GM18858 (cell line): ENCODE measurements around the gene MRPL27.
A peak's percentile ranks its signal among the peaks of the same experiment; 100 is the strongest.
"Not testable (repeated sequence)": the region's sequence is repeated elsewhere in the genome, so short reads cannot be mapped to it uniquely, and the experiment has no call there.

Source experiments
- ATAC-seq: cut with Tn5 transposase; IDR thresholded peaks from one replicate; pipeline ENCODE4 v1.9.1; 2021; ENCODE audit not compliant: unreplicated experiment

The MRPL27 gene

GRCh38 chr17:50347117-50347893 lies 25.7 kb downstream of the MRPL27 start:
- ATAC-seq = no peak

DNA sequence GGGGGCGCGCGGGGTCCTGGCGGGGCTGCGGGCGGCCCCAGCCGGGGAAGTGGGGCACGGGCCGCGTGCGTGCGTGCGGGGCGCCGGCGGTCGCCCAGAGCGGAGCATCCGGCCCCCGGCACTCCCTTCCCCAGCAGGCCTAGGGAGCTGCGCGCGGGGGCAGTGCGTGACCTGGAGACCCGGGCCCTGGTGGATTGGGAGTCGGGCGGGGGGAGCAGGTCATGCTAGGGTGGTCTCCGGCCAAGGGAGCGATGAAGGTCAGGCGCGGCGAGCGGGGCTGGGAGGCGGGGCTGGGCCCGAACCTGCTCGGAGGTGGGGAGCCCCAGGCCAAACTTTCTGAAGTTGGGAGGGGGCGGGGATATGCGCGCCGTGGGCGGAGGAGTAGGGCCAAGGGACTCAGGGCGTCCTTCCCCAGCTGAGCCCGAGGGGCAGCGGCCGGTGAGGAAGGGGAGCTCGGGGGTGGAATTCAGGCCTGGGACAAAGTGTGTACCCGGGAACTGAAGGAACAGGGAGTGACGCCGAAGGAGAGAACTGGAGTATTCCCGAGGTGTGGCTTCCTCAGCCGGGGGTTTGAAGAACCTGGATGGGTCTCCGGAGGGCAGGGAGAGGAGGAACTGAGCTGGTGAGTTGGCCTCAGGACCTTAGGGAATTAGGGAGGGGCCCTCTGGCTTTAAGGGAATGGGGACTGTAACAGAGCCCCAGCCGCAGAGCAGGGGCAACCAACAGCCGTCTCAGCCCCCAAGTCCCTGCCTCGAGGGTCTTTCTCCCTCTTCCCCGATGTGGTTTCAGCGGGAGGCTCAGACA lies 26.5 kb downstream of the MRPL27 start:
- peak; percentile 30 for ATAC-seq

DNA sequence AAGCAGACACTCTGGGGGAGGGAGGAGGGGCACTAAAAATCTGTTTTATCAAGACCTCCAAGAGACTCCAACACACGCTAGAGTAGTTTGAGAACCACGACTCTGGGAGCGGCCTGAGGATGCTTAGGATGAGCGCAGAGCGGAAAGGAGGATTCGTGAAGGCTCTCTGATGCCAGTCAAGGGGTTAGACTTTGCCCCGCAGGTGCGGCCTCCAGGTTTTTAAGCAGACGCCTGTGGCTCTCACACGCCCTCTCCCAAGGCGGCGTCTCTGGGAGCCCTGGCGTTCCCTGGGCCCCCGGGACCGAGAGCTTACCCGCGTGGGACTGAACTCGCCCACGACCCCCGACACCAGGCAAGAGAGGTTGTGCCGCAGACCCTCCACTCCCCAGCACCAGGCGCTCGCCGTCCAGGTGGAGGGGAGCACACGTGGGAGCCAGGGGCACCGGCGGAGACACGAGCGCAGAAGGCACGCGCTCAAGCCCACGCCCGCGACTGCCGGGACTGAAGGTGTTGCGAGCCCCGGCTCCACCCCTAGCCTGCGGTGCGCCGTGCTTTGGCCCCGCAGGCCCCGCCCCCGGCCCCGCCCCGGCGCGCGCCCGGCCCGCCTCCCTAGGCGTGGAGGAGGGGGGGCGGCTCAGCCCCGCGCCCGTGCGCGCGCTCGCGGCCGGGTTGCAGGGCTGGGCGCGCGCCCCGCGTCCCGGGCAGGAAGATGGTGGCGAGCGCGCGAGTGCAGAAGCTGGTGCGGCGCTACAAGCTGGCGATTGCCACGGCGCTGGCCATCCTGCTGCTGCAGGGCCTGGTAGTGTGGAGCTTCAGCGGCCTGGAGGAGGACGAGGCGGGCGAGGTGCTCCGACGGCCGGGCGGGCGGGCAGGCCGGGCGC lies 27.3 kb downstream of the MRPL27 start, which contains the start of gene XYLT2:
Gene XYLT2 (plus strand): TSS at position 695 of the 881 bp plus-strand sequence. CDS start 15 bp downstream, at position 710.
- ATAC-seq = peak; percentile 46

- ATAC-seq = no peak
These were observed 28.1 kb downstream of the MRPL27 start for GRCh38 chr17:50344731-50345365.

GRCh38 chr17:50339381-50339780 lies 33.6 kb downstream of the MRPL27 start:
- no peak for ATAC-seq

GRCh38 chr17:50338645-50339044 lies 34.3 kb downstream of the MRPL27 start:
- no peak for ATAC-seq

DNA sequence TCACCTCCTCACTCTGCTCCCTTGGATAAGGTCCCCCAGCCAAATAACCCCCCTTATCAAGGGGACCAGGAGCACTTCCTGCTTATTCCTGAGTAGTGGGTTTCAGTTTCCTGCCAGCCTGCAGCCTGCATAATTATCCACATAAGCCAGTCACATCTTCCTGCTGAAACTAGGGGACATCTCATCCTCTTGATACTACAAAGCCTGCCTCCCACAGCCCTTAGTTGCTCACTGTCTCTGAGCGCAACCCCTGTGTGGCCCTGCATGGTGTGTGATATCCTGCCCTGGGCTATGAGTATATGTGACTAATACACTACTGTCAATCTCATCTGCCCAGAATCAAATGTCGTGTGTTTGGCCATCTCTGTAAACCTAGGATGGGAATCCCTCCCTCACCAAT lies 35.0 kb downstream of the MRPL27 start:
- ATAC-seq = no peak

- ATAC-seq = not testable (repeated sequence)
These were observed 39.5 kb downstream of the MRPL27 start for GRCh38 chr17:50333291-50334057.

DNA sequence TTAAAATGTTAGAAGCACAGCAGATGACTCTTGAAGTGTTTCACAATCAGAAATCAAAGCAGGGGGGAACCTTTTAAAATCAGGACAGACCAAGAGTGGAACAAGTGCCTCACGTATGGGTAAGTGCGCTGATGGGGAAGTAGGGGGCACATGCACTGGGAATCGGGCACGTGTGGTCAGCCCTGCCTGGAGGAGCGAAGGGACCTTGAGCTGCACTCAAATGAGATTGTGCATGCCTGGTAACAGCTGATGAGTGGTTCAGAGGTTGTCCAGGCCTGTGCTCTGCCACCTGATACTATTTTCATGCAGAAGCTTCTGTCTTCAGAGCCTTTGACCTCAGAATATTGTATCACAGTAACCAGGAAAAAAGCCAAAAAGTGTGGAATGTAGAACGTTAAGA lies 40.8 kb downstream of the MRPL27 start:
- no peak for ATAC-seq

- no peak for ATAC-seq
These were observed 41.7 kb downstream of the MRPL27 start for GRCh38 chr17:50331085-50331791.

DNA sequence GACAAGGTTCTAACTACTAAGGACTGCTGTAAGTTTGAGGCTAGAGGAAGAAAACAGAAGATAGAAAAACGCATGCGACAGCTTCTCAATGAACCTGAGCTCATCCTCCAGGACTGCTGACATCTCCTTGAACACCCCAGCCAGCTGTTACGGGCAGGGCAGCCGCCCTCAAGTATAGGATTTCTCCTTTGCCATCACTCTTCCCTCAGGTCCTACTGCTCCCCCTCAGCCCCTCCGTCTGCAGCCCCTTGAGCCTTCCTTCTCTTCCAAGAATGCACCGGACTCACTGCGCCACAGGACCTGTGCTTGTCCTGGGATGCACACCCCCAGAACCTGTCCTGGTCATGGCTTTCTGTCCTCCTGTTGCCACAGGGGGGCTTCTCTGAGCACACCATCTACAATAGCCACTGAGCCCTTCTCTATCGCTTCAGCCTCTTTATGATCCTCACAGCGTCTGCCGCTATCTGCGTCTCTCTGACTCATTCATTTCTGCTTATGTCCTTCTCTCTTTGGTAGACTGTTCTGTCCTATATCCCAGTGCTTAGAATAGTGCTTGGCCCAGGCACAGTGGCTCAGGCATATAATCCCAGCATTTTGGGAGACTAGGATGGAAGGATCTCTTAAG lies 42.7 kb downstream of the MRPL27 start:
- ATAC-seq = no peak

GRCh38 chr17:50329716-50330115 lies 43.3 kb downstream of the MRPL27 start:
- ATAC-seq = no peak

GRCh38 chr17:50328363-50329325 lies 44.3 kb downstream of the MRPL27 start:
- ATAC-seq = no peak

GRCh38 chr17:50326831-50327364 lies 46.1 kb downstream of the MRPL27 start:
- no peak for ATAC-seq

DNA sequence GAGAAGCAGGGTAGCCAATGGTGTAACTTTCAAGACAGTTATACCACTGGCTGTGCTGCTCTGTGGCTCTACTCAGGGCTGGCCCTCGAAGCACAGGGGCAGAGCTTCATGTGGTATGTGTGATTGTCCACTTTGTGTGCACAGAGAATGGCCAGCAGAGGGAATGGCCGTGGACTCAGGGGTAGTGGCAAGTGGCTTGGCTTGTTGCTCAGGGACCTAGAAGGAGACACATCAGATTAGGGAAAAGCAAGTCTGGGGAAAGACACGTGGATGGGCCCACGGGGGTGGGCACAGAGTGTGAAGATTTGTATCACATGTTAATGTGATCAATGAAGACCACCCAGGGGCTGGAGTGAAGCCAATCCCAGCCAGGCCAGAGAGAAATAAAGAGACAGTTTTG lies 47.1 kb downstream of the MRPL27 start:
- ATAC-seq = no peak

DNA sequence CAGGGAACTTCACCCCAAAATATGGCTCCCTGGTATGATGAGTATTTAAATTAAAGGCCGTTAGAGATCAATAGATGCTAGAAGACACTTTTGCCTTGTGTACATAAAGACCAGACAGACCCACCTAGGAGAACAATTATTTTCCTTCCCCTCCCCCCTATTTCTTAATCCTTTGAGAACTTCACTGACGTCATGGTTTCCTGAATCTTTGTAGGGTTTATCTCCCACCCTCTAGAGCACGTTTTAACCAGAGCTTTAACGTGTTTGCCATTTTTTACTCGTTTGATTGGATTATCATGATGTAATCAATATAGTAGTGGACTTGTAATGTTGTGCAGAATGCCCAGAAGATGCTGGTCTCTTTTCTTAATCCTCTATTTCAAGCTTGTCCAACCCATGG lies 49.9 kb downstream of the MRPL27 start:
- no peak for ATAC-seq

DNA sequence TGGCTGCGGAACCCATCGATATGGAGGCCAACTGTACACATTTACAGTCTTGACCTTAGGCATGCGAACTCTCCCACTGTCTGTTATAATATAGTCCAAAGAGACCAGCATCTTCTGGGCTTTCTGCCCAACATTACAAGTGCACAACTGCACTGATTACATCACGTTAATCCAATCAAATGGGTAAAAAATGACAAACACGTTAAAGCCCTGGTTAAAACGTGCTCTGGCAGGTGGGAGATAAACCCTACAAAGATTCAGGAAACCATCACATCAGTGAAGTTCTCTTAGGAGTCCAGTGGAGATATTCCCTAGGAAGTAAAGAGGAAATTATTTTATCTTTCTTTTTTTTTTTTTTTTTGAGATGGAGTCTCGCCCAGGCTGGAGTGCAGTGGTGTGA lies 50.7 kb downstream of the MRPL27 start:
- ATAC-seq = no peak
